ENCODE results near the gene C10orf90. TPM values are rescaled to one million over a fixed set of nuclear protein-coding genes. Genes with fewer than 3 reads are reported as not detected.

The C10orf90 gene
- total RNA-seq (0.38 TPM), polyA plus RNA-seq (0.27 TPM)
- long read RNA-seq, donor 1, result 0 reads
- long read RNA-seq, donor 2, result 0 reads
- long read RNA-seq, donor 3, result 0 reads
- long read RNA-seq, donor 4, result 0 reads
- long read RNA-seq, donor 5, result 0 reads
- long read RNA-seq, donor 6, result 0 reads
- long read RNA-seq, donor 7, result 0 reads
- long read RNA-seq, donor 8, result 0 reads
- long read RNA-seq, donor 9, result 0 reads
- long read RNA-seq, donor 10, result 0 reads

DNA sequence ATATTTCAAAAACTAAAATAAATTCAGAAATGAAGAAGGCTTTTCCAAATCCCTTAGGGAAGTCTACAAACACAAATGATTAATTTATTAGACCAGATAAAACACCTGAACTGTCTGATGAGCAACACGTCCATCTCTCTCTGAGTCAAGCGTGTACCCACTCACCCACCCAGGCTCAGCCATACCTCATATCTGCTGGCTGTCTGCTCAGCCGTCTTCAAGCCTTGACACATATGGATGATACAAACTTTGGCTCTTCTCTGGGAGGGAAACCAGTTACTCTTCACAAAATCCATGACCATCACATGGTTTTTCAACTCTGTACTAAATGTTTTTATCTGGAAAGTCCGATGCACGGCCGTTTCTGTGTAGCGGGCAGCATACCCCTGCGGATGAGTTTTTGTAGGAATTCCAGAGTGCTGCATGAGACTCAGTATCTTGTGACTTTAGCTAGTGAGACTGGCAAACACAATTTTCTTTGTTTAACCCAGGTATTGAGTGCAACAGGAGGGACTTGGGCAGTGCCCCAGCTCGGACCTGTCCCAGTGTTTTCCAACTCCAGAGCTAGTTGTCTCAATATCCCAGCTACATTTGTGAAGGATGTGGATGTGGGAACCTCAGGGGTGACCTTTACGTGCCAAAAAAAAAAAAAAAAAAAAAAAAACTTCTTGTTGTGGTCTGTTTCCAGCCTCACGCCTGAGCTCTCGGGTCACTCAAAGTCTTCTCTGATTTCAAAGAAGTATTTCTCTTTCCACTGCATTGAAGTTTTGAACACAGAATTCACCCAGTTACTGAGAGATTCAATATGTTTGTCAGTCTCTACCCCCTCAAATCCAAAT lies at the start of gene C10orf90:
C10orf90 (minus strand) TSS at position 638 of the 839 bp plus-strand sequence; CDS start at position 425, 213 bp downstream.
- no peak within 1 kb of the TSS for H3K4me3 ChIP-seq (ENCODE audit: low read length in 2 of 2)
- H3K4me1 ChIP-seq (ENCODE audit: control insufficient read depth in 2 of 2, insufficient read depth in 2 of 2, low read length in 2 of 2), result no peaks in the 10 kb centered on the region
- no peaks in the 10 kb centered on the region for H3K27me3 ChIP-seq (ENCODE audit: control insufficient read depth in 2 of 2, insufficient read depth in 1 of 2, low read length in 1 of 2)
- no peak within 1 kb of the TSS for H3K27ac ChIP-seq (ENCODE audit: low read depth in 1 of 2, low read length in 1 of 2)
- H3K9me3 ChIP-seq (ENCODE audit: control insufficient read depth in 2 of 2, insufficient read depth in 1 of 2, low read length in 1 of 2), result no peaks in the 10 kb centered on the region
- 85% methylated on average over 12 of the region's 12 CpGs for whole genome bisulfite sequencing
- DNase-seq (ENCODE audit: low read depth in 6 of 9, low spot score in 9 of 9), result no peak
- no peaks in the 10 kb centered on the region for H3K36me3 ChIP-seq (ENCODE audit: control insufficient read depth in 2 of 2, insufficient read depth in 2 of 2, low read length in 1 of 2)

DNA sequence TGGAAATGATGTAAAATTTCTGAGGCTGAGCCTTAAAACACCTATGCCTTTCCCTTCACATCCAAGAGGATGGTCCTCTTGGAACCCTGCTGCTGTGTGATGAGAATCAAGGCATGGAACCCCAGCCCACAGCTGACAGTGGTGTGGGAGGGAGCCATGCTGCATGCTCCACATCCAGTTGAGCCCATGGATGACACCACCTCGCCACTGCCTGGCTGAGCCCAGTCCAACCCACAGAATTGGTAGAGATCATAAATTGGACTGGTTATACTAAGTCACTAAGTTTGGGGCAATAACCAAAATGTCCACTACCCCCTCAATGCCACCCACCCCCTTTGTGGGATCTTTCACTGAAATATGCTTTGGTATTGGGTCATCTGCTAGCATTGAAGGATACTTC lies 45.9 kb upstream of the C10orf90 start:
- H3K27ac ChIP-seq (ENCODE audit: low read depth in 1 of 2, low read length in 1 of 2), result no peak overlapping the region
- 98% methylated on average over 1 of the region's 1 CpG for WGBS
- no peak overlapping the region for H3K4me3 ChIP-seq (ENCODE audit: low read length in 2 of 2)
- no peaks in the 10 kb centered on the region for H3K36me3 ChIP-seq (ENCODE audit: control insufficient read depth in 2 of 2, insufficient read depth in 2 of 2, low read length in 1 of 2)
- H3K27me3 ChIP-seq (ENCODE audit: control insufficient read depth in 2 of 2, insufficient read depth in 1 of 2, low read length in 1 of 2), result no peaks in the 10 kb centered on the region
- DNase-seq (ENCODE audit: low read depth in 6 of 9, low spot score in 9 of 9), result no peak
- H3K9me3 ChIP-seq (ENCODE audit: control insufficient read depth in 2 of 2, insufficient read depth in 1 of 2, low read length in 1 of 2), result no peaks in the 10 kb centered on the region
- no peaks in the 10 kb centered on the region for H3K4me1 ChIP-seq (ENCODE audit: control insufficient read depth in 2 of 2, insufficient read depth in 2 of 2, low read length in 2 of 2)

DNA sequence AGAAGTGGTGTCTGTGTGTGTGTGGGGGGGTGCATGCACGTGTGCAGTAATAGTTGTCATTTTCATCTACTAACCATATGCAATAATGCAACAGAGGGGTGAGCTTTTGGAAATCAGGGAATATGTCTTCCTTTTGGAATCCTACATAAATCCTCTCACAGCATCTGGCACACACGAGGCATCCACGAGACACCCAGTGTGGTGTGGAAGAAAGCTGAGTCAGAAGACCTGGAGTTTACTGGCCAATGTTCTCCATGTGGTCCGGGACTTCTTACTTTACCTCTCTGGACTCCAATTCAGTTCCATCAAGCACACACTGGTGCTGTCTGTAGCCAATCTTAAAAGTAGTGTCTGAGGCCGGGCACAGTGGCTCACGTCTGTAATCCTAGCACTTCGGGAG lies 43.1 kb upstream of the C10orf90 start:
- Histone ChIP-seq H3K4me3 (ENCODE audit: low read length in 2 of 2) (no peak overlapping the region), H3K9me3 (ENCODE audit: control insufficient read depth in 2 of 2, insufficient read depth in 1 of 2, low read length in 1 of 2) (no peaks in the 10 kb centered on the region), H3K4me1 (ENCODE audit: control insufficient read depth in 2 of 2, insufficient read depth in 2 of 2, low read length in 2 of 2) (no peaks in the 10 kb centered on the region), H3K27ac (ENCODE audit: low read depth in 1 of 2, low read length in 1 of 2) (no peak overlapping the region), H3K36me3 (ENCODE audit: control insufficient read depth in 2 of 2, insufficient read depth in 2 of 2, low read length in 1 of 2) (no peaks in the 10 kb centered on the region), H3K27me3 (ENCODE audit: control insufficient read depth in 2 of 2, insufficient read depth in 1 of 2, low read length in 1 of 2) (no peaks in the 10 kb centered on the region)
- DNase-seq (ENCODE audit: low read depth in 6 of 9, low spot score in 9 of 9), result no peak
- 93% methylated on average over 7 of the region's 7 CpGs for WGBS

DNA sequence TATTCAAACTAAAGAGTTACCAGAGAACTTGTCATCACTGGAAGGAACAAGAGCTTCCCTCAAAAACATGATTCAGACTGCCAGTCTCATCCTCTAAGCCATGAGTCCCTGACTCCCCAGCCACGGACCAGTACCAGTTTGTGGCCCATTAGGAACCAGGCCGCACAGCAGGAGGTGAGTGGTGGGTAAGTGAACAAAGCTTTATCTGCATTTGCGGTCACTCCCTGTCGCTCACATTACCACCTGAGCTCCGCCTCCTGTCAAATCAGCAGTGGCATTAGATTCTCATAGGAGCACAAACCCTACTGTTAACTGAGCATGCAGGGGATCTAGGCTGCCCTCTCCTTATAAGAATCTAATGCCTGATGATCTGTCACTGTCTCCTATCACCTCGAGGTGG lies 42.2 kb upstream of the C10orf90 start:
- Histone ChIP-seq H3K27ac (ENCODE audit: low read depth in 1 of 2, low read length in 1 of 2) (no peak overlapping the region), H3K4me1 (ENCODE audit: control insufficient read depth in 2 of 2, insufficient read depth in 2 of 2, low read length in 2 of 2) (no peaks in the 10 kb centered on the region), H3K27me3 (ENCODE audit: control insufficient read depth in 2 of 2, insufficient read depth in 1 of 2, low read length in 1 of 2) (no peaks in the 10 kb centered on the region), H3K9me3 (ENCODE audit: control insufficient read depth in 2 of 2, insufficient read depth in 1 of 2, low read length in 1 of 2) (no peaks in the 10 kb centered on the region), H3K36me3 (ENCODE audit: control insufficient read depth in 2 of 2, insufficient read depth in 2 of 2, low read length in 1 of 2) (no peaks in the 10 kb centered on the region), H3K4me3 (ENCODE audit: low read length in 2 of 2) (no peak overlapping the region)
- DNase-seq (ENCODE audit: low read depth in 6 of 9, low spot score in 9 of 9), result no peak
- 90% methylated on average over 6 of the region's 6 CpGs for WGBS

DNA sequence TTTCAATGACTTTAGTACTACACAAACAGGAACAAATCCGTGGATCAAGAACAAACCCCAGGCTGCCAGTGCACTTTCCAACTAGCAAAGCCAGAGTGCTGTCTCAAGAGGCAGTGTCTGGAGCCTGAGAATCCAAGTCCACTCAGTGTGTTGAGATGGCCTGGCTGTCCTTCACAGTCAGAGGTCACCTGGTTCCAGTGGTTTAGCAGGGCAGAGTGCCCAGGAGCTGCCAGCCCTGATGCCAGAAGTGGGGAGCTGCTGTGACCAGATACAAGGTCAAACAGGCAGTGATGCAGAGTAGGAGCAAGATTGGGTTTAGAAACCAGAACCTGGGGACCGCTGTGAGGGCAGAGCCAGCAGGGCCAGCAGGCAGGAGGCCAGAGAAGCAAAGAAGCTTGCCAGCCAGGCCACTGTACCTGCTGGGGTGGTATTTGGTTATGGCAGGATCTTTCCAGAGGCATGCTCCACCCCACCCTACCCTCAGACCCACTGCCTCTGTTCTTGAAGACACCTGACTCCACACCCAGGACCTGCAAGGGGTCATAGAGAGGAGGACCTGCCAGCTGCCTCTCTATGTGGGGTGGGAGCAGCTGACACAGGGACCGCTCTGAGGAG lies 35.6 kb upstream of the C10orf90 start:
- Histone ChIP-seq H3K27me3 (ENCODE audit: control insufficient read depth in 2 of 2, insufficient read depth in 1 of 2, low read length in 1 of 2) (no peaks in the 10 kb centered on the region), H3K9me3 (ENCODE audit: control insufficient read depth in 2 of 2, insufficient read depth in 1 of 2, low read length in 1 of 2) (no peaks in the 10 kb centered on the region), H3K27ac (ENCODE audit: low read depth in 1 of 2, low read length in 1 of 2) (no peak overlapping the region), H3K4me1 (ENCODE audit: control insufficient read depth in 2 of 2, insufficient read depth in 2 of 2, low read length in 2 of 2) (no peaks in the 10 kb centered on the region), H3K36me3 (ENCODE audit: control insufficient read depth in 2 of 2, insufficient read depth in 2 of 2, low read length in 1 of 2) (no peaks in the 10 kb centered on the region), H3K4me3 (ENCODE audit: low read length in 2 of 2) (no peak overlapping the region)
- no peak for DNase-seq (ENCODE audit: low read depth in 6 of 9, low spot score in 9 of 9)
- WGBS, result 81% methylated on average over 3 of the region's 3 CpGs

GRCh38 chr10:126705131-126705530 lies 34.6 kb upstream of the C10orf90 start:
- DNase-seq (ENCODE audit: low read depth in 6 of 9, low spot score in 9 of 9), result no peak
- H3K4me1 ChIP-seq (ENCODE audit: control insufficient read depth in 2 of 2, insufficient read depth in 2 of 2, low read length in 2 of 2), result no peaks in the 10 kb centered on the region
- no peak overlapping the region for H3K4me3 ChIP-seq (ENCODE audit: low read length in 2 of 2)
- H3K27ac ChIP-seq (ENCODE audit: low read depth in 1 of 2, low read length in 1 of 2), result no peak overlapping the region
- no peaks in the 10 kb centered on the region for H3K27me3 ChIP-seq (ENCODE audit: control insufficient read depth in 2 of 2, insufficient read depth in 1 of 2, low read length in 1 of 2)
- WGBS, result 54% methylated on average over 5 of the region's 5 CpGs
- H3K36me3 ChIP-seq (ENCODE audit: control insufficient read depth in 2 of 2, insufficient read depth in 2 of 2, low read length in 1 of 2), result no peaks in the 10 kb centered on the region
- no peaks in the 10 kb centered on the region for H3K9me3 ChIP-seq (ENCODE audit: control insufficient read depth in 2 of 2, insufficient read depth in 1 of 2, low read length in 1 of 2)

- H3K27me3 ChIP-seq (ENCODE audit: control insufficient read depth in 2 of 2, insufficient read depth in 1 of 2, low read length in 1 of 2), result no peaks in the 10 kb centered on the region
- no peak overlapping the region for H3K27ac ChIP-seq (ENCODE audit: low read depth in 1 of 2, low read length in 1 of 2)
- WGBS, result 71% methylated on average over 7 of the region's 7 CpGs
- H3K4me3 ChIP-seq (ENCODE audit: low read length in 2 of 2), result no peak overlapping the region
- no peaks in the 10 kb centered on the region for H3K36me3 ChIP-seq (ENCODE audit: control insufficient read depth in 2 of 2, insufficient read depth in 2 of 2, low read length in 1 of 2)
- H3K4me1 ChIP-seq (ENCODE audit: control insufficient read depth in 2 of 2, insufficient read depth in 2 of 2, low read length in 2 of 2), result no peaks in the 10 kb centered on the region
- no peak for DNase-seq (ENCODE audit: low read depth in 6 of 9, low spot score in 9 of 9)
- no peaks in the 10 kb centered on the region for H3K9me3 ChIP-seq (ENCODE audit: control insufficient read depth in 2 of 2, insufficient read depth in 1 of 2, low read length in 1 of 2)
Observed at GRCh38 chr10:126704649-126705048, 34.2 kb upstream of the C10orf90 start.

DNA sequence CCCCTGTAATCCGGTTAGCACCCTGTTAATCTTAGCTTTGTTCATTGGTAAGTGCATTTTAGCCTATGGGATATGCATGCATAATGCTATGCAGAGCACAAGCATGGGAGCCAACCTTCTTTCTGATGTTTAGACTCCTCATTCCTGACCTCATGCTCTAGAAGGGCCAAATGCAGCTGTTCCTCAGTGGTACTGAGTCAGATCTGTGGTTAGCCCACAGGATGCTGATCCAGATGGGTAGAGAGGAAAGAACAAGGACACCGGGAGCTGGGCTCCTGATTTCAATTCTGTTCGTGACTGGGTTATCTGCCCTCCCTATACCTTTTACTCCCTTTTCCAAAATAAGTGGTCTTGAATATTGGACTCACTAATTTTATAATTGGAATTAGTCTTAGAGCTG lies 31.7 kb upstream of the C10orf90 start:
- Histone ChIP-seq H3K4me3 (ENCODE audit: low read length in 2 of 2) (no peak overlapping the region), H3K4me1 (ENCODE audit: control insufficient read depth in 2 of 2, insufficient read depth in 2 of 2, low read length in 2 of 2) (no peaks in the 10 kb centered on the region), H3K9me3 (ENCODE audit: control insufficient read depth in 2 of 2, insufficient read depth in 1 of 2, low read length in 1 of 2) (no peaks in the 10 kb centered on the region), H3K36me3 (ENCODE audit: control insufficient read depth in 2 of 2, insufficient read depth in 2 of 2, low read length in 1 of 2) (no peaks in the 10 kb centered on the region), H3K27ac (ENCODE audit: low read depth in 1 of 2, low read length in 1 of 2) (no peak overlapping the region), H3K27me3 (ENCODE audit: control insufficient read depth in 2 of 2, insufficient read depth in 1 of 2, low read length in 1 of 2) (no peaks in the 10 kb centered on the region)
- WGBS, result 81% methylated on average over 3 of the region's 3 CpGs
- DNase-seq (ENCODE audit: low read depth in 6 of 9, low spot score in 9 of 9), result no peak

- no peaks in the 10 kb centered on the region for H3K9me3 ChIP-seq (ENCODE audit: control insufficient read depth in 2 of 2, insufficient read depth in 1 of 2, low read length in 1 of 2)
- no peak for DNase-seq (ENCODE audit: low read depth in 6 of 9, low spot score in 9 of 9)
- no peaks in the 10 kb centered on the region for H3K4me1 ChIP-seq (ENCODE audit: control insufficient read depth in 2 of 2, insufficient read depth in 2 of 2, low read length in 2 of 2)
- H3K27me3 ChIP-seq (ENCODE audit: control insufficient read depth in 2 of 2, insufficient read depth in 1 of 2, low read length in 1 of 2), result no peaks in the 10 kb centered on the region
- H3K4me3 ChIP-seq (ENCODE audit: low read length in 2 of 2), result no peak overlapping the region
- no peaks in the 10 kb centered on the region for H3K36me3 ChIP-seq (ENCODE audit: control insufficient read depth in 2 of 2, insufficient read depth in 2 of 2, low read length in 1 of 2)
- no peak overlapping the region for H3K27ac ChIP-seq (ENCODE audit: low read depth in 1 of 2, low read length in 1 of 2)
- 85% methylated on average over 2 of the region's 2 CpGs for WGBS
Observed at GRCh38 chr10:126701526-126701925, 31.0 kb upstream of the C10orf90 start.

Measured in thymus (tissue), 14 donors.